ENCODE results near the gene DIMT1.

Gene DIMT1

DNA sequence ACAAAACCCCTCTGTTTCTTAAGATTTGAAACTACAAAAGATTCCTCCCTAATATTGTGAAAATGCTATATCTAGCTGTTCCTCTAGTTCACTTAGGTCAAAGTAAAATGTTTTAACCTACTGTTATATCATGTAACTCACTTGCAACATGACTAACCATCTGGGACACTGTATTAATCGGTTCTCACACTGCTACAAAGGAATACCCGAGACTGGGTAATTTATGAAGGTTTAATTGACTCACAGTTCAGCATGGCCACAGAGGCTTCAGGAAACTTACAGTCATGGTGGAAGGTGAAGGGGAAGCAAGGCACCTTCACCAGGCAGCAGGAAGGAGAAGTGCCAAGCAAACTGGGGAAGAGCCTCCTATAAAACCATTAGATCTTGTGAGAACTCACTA lies 34.7 kb downstream of the DIMT1 start:
- DNase-seq = no peak

DNA sequence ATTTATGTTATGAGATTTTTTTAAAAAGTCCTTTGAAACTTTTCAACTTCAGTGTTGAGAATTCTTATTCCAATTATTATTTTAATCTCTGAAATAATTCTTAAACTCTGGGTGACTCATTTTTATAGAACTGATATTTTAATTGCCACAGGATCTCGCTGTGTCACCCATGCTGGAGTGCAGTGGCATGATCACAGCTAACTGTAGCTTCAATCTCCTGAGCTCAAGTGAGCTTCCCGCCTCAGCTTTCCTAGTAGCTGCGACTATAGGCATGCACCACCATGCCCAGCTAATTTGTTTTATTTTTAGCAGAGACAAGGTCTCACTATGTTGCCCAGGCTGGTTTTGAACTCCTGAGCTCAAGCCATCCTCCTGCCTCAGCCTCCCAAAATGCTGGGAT lies 41.0 kb downstream of the DIMT1 start:
- no peak for DNase-seq

DNA sequence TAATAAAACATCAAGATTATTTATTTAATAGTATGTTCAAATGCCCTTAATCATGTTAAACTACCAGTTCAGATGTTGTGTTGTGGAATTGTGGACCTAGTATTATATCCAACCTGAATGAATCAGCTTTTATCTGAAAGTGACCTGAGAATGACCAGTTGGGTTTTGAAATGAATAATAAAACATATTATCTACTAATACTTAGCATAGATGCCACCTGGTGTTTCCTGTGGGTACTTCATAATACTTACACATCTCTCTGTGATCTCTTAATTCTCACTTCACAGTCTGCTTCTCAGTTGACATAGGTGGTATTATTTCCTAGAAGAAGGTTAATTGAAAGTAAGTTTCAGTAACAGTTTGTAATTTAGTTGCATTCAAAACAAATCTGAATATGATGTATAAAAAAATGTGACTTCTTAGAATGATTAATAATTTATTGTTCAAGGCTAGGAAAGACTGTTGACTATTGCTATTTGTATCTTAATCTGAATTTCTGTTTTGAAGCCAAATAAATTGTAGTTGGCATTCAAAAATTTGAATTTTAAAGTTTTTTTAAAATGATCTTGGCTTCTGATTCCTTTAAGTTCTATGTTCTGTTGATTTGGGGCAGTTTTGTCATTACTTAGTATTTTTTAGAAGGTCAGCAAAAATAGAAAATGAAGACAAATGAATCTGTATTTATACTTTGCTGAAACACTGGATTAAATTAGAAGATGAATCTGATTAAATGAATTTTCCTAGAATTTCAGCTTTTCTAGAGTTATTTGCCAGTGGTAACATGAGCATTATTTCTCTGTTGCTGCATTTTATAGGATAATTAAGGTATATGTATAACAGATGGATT lies 49.5 kb downstream of the DIMT1 start:
- DNase-seq = peak; percentile 66

DNA sequence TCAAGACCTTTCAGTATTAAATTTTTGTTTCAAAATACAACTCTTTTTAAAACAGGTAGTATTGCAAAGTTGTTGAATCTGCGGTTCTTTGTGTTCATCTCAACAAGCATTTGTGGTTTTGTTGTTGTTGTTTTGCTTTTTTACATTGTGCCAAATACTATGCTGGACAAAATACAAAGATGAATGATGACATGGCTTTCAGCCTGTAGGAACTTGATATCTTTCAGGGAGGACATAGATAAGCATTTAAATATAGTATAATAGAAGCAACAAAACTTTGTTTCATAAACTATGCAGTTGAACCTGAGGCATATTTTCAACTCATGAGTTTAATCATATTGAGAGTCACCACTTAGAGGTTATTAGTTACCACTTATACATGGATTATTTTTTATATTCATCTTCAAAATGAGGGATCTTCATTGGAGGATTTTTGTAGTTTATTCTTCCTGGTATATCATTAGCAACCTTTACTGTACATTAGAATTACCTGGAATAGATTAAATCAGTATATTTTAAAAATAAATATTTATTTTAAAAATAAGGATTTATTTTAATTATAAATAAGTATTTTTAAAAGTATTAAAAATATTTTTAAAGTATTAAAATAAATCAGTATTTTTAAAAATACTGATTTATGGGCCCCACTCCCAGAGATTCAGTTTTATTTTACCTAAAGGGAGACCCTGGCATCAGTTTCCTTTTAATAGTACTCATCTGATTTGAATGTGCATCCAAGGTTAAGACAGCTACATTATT lies 54.8 kb downstream of the DIMT1 start:
- no peak for DNase-seq

DNA sequence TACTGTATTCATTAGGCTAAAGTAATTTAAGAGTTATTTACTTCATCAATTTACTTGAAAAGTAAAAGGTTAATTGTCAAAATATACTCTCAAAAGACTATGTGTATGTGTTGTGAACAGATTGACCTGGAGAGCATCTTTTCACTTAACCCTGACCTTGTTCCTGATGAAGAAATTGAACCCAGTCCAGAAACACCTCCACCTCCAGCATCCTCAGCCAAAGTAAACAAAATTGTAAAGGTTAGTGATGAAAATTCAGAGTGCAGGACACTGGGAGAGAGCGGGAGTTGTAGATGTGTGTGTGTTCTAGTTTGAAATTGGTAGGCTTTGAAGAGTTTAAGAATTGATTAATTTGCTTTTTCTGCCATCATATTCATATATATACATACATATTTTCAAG lies 55.8 kb downstream of the DIMT1 start:
- no peak for DNase-seq

DNA sequence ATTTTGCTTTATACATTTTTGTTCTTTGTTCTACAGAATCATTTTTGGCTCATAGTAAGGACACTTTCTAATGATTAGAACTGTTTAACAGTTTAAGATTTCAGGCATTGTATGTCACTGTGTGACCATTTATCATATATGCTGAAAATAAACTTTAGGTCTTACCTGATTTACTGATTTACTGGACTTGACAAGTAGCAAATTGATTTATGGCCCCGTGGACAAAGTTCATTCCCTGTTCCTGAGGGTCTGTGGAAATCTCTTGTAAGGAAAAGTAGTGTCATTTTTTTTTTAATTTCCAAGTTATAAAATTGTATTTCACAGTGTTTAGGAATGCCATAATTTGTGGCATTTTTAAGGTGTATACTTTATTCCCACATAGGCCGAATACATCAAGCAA lies 57.0 kb downstream of the DIMT1 start:
- no peak for DNase-seq

DNA sequence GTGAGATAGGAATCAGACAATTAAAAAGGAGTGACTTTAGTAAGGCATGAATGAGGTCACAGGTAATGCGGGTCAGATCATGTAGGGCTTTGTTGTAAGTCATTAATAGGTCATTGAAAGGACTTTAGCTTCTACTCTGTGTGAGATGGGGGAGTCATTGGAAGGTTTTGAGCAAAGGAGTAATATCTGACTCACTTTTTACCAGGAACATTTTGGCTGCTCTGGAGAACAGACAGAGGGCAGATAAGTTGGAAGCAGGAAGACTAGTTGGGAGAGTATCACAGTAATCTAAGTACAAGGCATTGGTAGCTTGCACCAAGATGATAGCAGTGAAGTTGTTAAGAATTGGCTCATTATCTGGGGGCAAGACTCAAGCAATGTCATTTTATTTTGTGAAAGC lies 60.3 kb downstream of the DIMT1 start:
- DNase-seq = no peak

DNA sequence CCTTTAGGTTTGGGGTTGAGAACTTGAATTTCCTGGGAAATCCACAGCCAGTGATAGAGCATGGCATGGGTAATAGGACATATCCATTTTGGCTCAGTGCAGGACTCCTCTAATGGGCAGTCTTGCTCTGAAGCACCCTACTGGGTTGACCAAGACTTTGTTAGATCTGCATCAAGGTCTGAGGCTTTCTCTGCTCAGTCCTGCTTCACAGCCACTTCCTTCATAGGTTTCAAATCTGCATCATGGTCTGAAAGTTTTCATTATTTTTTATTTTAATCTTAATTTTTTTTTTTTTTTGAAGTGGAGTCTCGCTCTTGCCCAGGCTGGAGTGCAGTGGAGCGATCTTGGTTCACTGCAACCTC lies 61.2 kb downstream of the DIMT1 start:
- DNase-seq = no peak

DNA sequence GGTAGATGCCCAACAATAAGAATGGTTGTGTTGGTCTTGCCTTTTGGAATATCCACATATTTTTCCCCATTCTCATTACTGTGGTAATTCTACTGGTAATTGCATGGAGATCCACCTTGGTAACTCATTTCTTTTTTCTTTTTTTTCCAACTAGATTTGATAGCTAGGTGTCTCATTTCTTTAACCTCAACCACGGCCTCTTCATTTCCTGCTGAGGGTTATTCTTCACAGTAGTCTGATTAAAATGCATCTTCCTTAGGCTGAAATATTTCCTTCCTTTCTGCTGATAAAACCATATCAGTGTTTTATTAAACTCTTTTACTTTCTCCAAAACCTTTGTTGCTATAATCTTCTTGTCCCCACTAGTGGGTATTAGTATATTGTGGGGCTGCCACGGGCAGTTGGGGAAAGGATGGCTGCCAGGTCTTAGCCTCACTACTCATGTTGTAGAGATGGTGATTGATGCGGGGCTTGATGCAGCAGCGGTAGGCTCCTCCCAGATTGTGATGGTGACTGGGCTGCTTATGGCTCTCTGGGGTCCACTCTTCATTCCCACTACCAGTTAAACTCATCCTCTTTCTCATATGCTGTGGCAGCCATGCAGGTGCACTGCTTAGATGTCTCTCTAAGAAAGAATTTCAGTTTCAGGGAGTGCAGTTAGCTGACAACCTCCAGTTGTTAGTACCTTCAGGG lies 61.8 kb downstream of the DIMT1 start:
- DNase-seq = no peak

DNA sequence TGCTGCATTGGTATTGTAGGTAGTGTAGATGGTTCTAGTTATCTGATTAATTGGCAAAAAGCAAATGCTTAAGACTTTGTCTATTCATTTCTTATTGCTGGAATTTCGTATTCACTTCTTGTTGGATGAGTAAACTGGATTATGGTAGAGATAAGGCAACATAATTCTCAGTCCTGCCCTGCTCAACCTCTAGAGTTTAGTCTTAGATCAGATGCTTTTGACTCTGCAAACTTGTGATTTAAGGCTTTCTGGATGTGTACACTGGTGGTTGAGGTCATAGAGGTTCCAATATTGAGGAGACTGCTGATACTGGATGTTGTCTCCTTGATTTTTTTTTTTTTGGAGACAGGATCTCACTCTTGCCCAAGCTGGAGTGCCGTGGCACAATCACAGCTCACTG lies 62.7 kb downstream of the DIMT1 start:
- DNase-seq = no peak

DNA sequence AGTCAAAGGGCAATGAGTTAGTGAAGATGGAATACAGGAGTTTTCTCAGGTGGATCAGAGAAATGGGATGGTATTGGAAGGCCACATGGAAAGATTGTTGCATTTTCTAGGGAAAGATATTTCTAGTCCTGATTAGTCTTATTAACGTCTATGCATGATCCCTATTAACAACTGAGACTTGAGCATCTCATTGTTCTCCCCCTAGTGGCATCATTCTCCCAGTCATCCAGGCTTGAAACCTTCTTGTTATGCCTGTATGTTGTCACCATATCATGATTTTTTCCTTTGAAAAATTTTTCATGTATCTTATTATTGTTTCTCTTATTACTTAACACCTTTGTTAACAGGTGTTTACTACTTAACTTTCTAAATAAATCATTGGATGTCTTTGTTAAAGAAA lies 63.3 kb downstream of the DIMT1 start:
- DNase-seq = peak; percentile 16
